ENCODE data around the gene TRAPPC2.

DNA sequence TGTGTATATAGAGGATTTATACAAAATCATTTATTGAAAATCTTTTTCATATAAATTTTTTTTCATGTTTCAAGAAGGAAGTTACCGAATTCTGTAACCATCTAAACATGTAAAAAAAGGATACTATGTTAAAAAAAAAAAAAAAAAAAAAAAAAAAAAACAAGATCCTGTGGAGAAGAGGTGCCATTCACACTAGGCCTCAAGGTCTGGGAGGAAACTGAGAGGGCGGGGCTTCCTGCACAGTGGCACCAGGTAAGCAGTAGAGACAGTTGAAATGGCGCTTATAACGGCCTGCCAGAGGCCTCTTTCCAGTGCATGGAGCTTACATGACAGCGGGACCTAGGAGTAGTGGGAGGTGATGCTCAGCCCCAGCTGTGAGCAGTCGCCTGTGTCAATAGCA lies 17.5 kb downstream of the TRAPPC2 start:
- TF ChIP-seq POLR2A (IDR thresholded peaks at IDR 0.05) (no peak), EP300 (IDR thresholded peaks at IDR 0.05) (no peak), POLR2AphosphoS5 (IDR thresholded peaks at IDR 0.05) (no peak)
- TF ChIP-seq, protein P1, sequence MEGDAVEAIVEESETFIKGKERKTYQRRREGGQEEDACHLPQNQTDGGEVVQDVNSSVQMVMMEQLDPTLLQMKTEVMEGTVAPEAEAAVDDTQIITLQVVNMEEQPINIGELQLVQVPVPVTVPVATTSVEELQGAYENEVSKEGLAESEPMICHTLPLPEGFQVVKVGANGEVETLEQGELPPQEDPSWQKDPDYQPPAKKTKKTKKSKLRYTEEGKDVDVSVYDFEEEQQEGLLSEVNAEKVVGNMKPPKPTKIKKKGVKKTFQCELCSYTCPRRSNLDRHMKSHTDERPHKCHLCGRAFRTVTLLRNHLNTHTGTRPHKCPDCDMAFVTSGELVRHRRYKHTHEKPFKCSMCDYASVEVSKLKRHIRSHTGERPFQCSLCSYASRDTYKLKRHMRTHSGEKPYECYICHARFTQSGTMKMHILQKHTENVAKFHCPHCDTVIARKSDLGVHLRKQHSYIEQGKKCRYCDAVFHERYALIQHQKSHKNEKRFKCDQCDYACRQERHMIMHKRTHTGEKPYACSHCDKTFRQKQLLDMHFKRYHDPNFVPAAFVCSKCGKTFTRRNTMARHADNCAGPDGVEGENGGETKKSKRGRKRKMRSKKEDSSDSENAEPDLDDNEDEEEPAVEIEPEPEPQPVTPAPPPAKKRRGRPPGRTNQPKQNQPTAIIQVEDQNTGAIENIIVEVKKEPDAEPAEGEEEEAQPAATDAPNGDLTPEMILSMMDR (IDR thresholded peaks at IDR 0.05) = no peak
